SW480 (cell line): ENCODE data around the gene COL23A1.
A peak's percentile ranks its signal among the peaks of the same experiment; 100 is the strongest.

Source experiments
- DNase-seq: peaks from one replicate; pipeline ENCODE4 v3.0.0-alpha.2; 2016; ENCODE audit warnings: low spot score

COL23A1 gene

DNA sequence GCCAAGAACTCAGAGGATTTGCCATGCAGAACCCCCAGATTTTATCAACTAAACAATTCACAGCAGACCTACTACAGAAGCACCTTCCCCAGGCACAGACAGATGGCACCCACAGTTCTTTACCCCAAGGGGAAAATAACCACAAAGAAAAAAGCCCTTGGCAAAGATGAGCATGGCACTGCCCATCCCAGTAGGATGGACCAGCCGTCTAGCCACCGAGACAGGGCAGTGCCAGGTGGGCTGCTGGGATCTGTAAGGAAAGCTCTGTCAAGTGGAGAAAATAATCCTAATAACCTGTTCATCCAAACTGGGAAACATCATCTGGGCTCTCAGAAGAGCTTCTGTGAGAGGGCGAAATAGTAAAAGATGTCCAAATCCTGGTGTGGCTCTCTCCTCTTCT is 130.0 kb downstream of the COL23A1 start:
- DNase-seq: no peak

GRCh38 chr5:178458140-178458539 is 132.1 kb downstream of the COL23A1 start:
- DNase-seq: no peak

DNA sequence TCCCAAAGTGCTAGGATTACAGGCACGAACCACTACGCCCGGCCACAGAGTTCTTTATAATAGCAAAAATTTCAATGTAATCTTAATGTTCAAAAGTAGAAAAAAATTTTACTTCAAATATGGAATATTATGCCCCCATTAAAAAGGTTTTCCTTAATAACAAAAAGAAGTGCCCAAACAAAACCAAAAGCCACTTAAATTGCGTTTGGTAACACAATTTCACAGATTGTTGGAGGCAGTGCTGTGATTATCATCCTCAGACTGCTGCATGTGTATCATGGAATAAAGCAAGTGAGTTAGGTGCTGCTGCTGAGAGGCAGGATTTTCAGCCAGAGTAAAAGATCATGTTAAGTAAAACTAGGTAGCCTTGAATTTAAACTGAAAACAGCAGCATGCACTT is 132.7 kb downstream of the COL23A1 start:
- no peak for DNase-seq

DNA sequence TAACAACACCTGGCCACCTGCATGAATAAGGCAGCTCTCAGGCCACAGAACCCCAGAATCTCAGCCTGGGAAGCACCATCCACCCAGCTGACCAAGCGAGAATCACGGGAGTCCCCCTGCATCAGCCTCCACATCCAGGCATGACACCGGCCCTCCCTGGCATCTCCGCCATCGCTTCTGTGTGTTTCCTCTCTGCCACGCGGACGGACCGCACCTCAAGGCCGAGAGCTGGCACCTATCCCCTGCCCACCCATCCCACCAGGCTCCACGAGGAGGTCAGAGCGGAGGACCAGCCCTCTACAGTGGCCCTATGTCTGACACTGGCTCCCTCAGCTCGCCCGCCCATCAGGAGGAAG is 134.7 kb downstream of the COL23A1 start:
- no peak for DNase-seq

DNA sequence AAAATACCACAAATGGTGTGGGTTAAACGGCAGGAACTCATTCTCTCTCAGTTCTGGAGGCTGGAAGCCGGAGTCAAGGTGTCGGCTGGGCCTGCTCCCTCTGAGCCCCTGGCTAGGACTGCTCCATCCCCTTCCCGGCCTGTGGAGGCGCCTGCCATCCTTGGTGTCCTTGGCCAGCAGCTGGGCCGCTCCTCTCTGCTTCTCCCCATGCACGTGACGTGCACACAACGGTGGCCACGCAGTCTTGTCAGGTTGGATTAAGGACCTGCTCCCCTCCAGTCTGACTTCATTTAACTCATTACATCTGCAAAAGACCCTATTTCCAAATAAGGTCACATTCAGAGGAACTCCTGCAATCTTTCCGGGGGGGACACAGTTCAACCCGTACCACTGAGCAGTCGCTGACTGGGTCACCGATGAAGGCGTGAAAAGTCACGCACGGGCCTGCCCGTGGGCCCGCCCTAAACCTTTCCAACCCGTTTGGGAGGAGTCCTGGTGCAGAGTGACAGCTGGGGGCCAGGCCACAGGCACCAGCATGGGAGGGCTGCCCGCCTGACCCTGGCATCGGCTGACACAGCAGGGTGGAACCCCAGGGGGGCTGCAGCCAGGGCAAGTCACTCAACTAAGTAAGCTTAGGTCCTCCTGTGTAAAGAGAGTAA is 135.2 kb downstream of the COL23A1 start:
- no peak for DNase-seq

GRCh38 chr5:178454303-178454702 is 135.9 kb downstream of the COL23A1 start:
- DNase-seq: no peak

DNA sequence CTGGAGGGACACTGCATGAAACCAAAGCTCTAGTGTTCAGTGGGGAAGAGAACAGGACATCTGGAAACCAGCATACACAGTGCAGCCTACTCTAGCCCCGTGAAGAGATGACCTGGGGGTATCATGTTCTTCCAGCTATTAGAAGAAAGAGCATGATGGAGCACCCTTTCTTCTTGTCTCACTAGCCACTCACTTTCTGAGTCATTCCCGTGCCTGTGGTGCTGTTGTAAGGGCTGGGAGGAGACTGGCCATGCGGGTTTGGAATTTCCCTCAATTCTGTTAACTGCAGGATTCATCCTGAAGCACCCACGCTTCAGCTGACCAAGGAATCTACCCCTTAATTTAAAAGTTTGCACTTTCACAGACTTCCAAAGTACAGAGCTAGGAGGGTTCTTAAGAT is 137.0 kb downstream of the COL23A1 start:
- DNase-seq: peak; percentile 35

DNA sequence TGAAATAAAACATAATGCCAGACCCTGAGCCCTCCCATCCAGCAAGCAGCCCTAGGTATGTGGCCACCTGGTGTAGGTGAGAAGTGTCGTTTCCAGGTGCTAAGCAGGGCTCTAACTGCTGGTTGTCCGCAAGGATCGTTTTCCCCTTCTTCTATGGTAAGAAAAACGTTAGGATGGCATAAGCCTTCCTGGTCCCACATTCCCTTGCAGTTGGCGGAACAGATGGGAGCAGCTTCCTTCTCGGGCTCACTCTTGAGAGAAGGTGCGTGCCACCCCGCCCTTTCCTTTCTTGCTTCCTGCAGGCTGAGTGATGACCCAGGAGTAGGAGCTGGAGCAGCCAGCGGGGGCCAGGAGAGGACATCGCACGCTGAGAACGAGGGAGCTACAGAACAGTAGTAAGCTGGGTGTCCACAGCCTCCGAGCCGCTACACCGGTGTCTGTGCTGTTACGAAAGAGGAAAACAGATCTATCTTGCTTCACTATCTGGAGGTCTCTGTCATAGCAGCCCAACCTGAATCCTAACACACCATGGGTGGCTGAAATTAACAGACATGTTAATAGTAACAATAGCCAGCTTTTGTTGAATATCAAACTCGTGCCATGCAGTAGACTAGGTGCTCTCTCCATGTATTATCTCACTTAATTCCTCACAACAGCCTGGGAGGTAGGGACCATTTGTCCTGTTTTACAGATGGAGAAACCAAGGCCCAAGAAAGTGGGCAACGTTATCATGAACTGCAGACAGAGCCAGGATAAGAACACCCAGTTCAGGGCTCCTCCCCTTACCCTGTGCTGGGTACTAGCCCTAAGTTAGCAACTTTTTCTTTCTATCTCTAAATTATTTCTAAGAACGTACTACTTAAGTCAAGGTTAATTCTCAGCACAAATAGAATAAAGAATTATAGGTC is 139.8 kb downstream of the COL23A1 start:
- no peak for DNase-seq

DNA sequence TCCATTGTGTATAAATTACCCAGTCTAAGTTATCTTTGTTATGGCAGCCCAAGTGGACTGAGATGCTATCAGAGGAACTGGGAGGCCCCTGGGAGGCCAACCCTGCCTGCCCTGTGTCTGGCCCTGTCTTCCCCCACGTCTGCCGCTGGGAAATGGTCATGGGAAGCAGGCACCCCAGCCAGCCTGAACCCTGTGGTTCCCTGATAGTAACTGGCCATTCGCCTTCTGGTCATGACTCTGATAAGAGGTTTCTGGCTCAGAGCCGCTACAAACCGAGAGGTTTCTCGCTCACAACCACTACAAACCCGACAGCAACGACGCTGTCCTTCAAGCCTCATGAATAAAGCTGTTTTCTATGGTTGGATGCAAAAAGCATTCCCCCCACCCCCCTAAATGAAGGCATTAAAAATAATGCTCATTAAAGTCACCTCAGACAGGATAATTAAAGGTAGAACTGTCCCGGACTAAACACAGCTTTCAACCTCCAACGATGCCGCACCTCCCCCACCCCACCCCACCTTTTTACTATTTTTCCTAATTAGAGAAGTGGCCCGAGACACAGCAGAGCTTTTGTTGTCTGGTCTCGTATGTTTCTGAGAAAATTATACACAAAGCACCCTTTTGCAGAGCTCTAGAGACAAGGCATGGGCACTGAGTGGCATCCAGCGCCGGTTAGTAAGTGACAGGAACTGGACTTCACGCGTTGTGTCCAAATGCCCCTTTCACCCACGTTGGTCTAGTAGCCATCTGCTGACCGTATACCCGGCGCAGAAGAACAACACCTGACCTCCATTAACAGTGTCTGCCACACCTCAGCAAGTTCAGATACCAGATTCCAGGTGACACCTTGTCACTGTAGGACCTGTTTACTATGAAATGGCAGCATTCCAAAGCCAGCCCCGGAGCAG is 140.8 kb downstream of the COL23A1 start:
- DNase-seq: no peak

DNA sequence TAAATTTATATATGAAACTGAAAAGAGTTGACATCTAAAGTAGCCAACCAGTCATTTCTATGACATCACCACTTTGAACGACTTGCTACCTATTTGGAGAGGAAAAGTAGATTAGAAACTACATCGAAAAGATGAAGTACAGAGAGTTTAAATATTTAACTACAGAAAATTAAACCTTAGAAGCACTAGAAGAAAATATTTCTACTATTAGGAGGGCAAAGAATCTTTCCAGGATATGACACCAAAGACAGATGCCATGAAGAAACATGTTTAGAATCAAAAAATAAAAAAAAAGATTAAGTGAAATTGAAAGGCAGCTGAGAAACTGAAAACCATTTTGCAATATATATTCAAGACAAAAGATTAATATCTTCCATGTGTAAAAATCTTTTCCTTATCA is 144.7 kb downstream of the COL23A1 start:
- DNase-seq: no peak

DNA sequence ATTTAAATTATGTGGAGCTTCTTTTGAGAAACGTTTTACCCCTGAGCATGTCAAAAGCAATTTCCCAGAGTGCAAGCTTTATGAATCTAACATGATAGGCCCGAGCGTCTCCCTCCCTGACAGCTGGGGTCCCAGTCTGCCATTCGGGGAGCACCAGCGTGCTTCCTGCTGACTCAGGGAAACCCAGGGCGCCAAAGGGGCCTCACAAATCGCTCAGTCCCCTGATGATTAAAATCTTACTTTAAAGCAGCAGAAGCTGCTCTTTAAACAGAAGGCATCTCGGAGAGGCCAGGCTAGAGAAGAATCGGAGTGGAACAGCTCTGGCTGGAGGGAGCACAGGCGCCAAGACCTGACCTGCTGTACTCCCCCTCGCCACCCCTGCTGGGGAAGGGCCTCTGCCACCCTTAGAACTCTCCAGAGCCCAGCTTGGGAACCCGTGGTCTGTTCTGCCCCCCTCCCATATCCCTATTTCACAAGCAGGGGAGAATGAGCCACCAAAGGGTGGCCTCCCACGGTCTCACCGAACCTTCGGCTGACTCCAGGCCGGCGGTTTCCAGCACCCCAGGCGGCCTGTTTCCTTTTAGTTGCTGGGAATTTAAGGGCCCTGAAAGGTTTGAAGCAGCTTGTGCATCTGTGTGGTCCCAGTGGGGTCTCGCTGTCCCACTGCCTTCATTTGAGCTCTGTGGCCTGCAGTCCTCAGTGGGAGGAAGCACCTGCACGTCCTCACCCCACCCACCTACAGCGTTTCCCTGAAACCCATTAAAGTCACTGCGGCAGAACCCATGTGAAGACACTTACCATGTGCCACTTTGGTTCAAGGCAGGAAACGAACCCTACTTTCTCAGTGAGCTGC is 147.6 kb downstream of the COL23A1 start:
- DNase-seq: no peak

DNA sequence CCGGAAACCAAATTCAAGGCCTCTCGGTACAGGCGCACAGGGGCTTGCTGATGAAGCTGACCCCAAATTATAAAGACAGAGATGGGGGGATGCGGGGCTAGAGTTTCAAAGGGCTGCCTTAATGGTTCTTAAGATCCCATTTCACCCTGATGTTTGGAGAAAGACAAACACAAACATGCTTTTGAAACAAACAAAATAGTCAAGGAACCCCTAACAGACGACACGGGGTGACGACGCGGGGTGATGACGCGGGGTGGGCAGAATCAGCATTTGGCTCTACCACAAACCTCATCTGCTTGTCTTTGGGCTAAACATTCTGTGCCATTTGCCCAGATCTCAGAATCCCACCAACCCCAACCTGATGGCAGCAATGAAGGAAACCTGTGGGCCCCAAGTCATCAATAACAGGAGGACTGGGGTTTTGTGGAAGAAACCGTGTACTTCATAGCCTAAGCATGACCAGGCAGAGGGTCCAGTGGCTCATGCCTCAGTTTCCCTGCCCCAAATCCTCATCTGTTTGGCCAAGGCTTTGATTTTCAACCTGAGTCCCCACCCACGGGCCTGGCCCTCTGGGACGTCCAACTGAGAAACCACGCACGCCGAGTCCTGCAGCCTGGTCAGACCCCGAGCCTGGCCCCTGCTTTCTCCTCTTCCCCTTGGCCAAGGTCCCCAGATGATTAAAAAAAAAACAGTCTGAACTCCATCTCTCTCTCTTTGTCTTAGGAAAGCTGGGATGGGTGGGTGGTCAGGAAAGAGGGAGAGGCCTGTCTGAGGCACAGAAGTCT is 148.5 kb downstream of the COL23A1 start:
- DNase-seq: no peak

DNA sequence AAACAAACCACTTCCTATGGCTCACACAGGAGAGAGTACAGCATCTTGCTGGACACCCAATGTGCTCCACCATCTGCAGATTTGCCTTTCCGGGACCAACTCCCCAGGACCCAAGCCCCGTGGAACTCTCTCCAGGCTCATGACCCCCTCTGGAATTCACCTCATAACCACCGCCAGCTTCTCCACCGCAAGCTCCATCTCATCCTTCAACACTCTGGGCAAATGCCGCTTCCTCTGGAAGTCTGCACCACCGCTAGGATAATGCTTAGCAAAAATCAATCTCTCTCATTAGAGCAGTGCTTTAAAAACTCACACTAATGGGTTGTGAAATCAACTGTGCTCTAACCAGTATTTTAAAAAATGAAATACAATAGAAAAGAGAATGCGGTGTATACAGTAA is 150.0 kb downstream of the COL23A1 start:
- no peak for DNase-seq

DNA sequence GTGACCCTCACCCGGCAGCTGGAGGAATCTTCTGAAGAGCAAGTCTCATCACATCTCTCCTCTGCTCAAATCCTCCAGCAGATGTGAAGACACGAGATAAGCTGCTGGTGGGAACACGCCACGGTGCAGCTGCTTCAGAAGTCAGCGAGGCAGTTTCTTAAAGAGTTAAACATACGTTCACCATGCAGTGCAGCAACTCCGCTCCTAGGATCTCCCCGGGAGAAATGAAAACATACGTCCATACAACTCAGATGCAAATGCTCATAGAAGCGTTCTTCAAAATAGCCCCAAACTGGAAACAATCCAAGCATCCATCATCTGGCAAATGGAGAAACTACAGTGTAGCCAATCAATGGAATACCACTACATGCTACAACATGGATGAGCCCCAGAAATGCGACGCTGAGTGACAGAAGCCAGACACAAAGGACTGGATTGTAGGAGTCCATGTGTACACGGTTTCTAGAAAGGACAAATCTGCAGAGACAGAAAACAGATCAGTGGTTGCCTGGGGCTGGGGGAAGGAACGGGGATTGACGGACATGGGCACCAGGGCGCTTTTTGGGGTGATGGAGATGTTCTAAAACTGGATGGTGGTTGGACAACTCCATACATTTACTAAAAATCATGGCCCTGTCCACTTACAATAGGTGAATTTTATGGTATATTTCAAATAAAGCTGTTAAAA is 150.6 kb downstream of the COL23A1 start:
- DNase-seq: no peak

DNA sequence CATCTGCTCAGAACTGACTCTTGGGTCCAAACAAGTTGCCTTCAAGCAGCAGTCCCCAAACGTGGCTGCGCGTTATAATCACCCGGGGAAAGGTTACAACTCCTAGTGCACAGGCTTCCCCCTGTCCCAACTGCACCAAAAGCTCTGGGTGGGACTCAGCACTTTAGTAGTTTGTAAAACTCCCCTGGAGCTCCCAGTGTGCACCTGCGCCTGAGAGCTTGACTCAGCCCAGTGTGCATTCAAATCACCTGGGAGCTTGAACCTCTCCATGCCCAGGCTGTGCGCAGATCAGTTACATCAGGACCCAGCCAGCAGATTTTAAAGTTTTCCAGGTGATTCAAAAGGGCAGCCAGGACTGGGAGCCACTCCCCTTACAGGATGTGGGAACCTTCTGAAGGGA is 151.4 kb downstream of the COL23A1 start:
- DNase-seq: peak; percentile 11

GRCh38 chr5:178437386-178438075 is 152.7 kb downstream of the COL23A1 start:
- no peak for DNase-seq

GRCh38 chr5:178436326-178436940 is 153.8 kb downstream of the COL23A1 start:
- no peak for DNase-seq

- DNase-seq: no peak
Observed at GRCh38 chr5:178435321-178436238, 154.6 kb downstream of the COL23A1 start.
